DOHH2 (cell line): ENCODE results near the gene PRG2.

Experiments used
- EZH2phosphoT487 ChIP-seq: fragments of 200-600 bp; sonication (generic); IDR thresholded peaks from 2 replicates; pipeline ENCODE4 v1.6.1; 2017; ENCODE audit warnings: borderline replicate concordance, mild to moderate bottlenecking, antibody characterized with exemption, low read length, moderate library complexity, mixed read lengths
- TF ChIP-seq, protein P1 (sequence below): fragments of 200-600 bp; sonication (generic); IDR thresholded peaks from one replicate; pipeline ENCODE4 v1.5.1; 2014; ENCODE audit warnings: antibody characterized with exemption, mild to moderate bottlenecking, low read depth, low read length; ENCODE audit not compliant: poor library complexity, severe bottlenecking

GRCh38 chr11:57359896-57360690 is 30.4 kb downstream of the PRG2 start:
- TF ChIP-seq, protein P1, sequence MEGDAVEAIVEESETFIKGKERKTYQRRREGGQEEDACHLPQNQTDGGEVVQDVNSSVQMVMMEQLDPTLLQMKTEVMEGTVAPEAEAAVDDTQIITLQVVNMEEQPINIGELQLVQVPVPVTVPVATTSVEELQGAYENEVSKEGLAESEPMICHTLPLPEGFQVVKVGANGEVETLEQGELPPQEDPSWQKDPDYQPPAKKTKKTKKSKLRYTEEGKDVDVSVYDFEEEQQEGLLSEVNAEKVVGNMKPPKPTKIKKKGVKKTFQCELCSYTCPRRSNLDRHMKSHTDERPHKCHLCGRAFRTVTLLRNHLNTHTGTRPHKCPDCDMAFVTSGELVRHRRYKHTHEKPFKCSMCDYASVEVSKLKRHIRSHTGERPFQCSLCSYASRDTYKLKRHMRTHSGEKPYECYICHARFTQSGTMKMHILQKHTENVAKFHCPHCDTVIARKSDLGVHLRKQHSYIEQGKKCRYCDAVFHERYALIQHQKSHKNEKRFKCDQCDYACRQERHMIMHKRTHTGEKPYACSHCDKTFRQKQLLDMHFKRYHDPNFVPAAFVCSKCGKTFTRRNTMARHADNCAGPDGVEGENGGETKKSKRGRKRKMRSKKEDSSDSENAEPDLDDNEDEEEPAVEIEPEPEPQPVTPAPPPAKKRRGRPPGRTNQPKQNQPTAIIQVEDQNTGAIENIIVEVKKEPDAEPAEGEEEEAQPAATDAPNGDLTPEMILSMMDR, result no peak
- TF ChIP-seq EZH2phosphoT487, result no peak
